K562 (cell line): Measurements from ENCODE around the gene ABHD17C. TPM values are rescaled to one million over a fixed set of nuclear protein-coding genes. Genes with fewer than 3 reads are reported as not detected.

ENCODE experiments used
- ATAC-seq: fragments of 200-7000 bp; cut with Tn5 transposase; 3 replicates; pipeline ENCODE4 v1.9.1; 2020; ENCODE audit warnings: moderate library complexity
- BruUV-seq: library from RNA; stranded (reverse); fragments of 400-500 nt; replicated peaks from 2 replicates; lab custom pipeline; 2021; lab: Mats Ljungman, UMichigan
- CTCF ChIA-PET: fragments of 300-600 bp; formaldehyde crosslinking; extraction: SDS; loops from one replicate; lab custom pipeline; 2021; ENCODE audit warnings: low intra/inter-chr PET ratio; lab: Yijun Ruan, JAX
- POLR2A ChIA-PET: fragments of 300-600, 350-650 bp; sonication (Branson Sonifier 250); formaldehyde crosslinking; extraction: SDS; loops from one replicate; lab custom pipeline; 2021; ENCODE audit warnings: antibody characterized with exemption, inconsistent platforms; lab: Yijun Ruan, JAX
- DNase-seq, 4 experiments: peaks; one replicate each; pipeline versions ENCODE4 v3.0.0 to v3.0.0-alpha.2; 2011 to 2018; ENCODE audit warnings: low spot score in 3 of 4, mixed read lengths in 3 of 4; ENCODE audit errors: extremely low read depth in 1 of 4
- FAIRE-seq: peaks from 2 replicates; lab custom pipeline; 2011; peaks lifted over from hg19 to GRCh38; lab: Jason Lieb, UNC
- H2AFZ ChIP-seq: 2 replicates; pipeline ENCODE4 v1.6.0; 2011; ENCODE audit warnings: low read depth, low read length, control low read depth, inconsistent platforms
- H3K27ac ChIP-seq: fragments of 200-600 bp; 3 replicates; pipeline ENCODE4 v1.8.0; 2011; ENCODE audit warnings: low read depth, mild to moderate bottlenecking, control low read depth, inconsistent platforms, low read length, moderate library complexity, mixed read lengths; ENCODE audit errors: extremely low read depth
- H3K27me3 ChIP-seq, 2 experiments: fragments of 300-600 bp in 1 of 2; 2 replicates in 1 of 2; 3 replicates in 1 of 2; pipeline versions ENCODE4 v1.6.0 to v1.8.0; 2011; ENCODE audit warnings: inconsistent platforms in 2 of 2, low read length in 2 of 2, mild to moderate bottlenecking in 1 of 2, mixed read lengths in 1 of 2, moderate library complexity in 1 of 2; ENCODE audit not compliant: control insufficient read depth in 2 of 2, insufficient read depth in 2 of 2
- H3K36me3 ChIP-seq: fragments of 300-600 bp; 3 replicates; pipeline ENCODE4 v1.8.0; 2011; ENCODE audit warnings: mild to moderate bottlenecking, low read length, inconsistent platforms; ENCODE audit not compliant: control insufficient read depth, insufficient read depth
- H3K4me1 ChIP-seq, 2 experiments: fragments of 200-600 bp in 1 of 2; replicated peaks in 1 of 2; 2 replicates in 1 of 2; 3 replicates in 1 of 2; pipeline versions ENCODE4 v1.5.1 to v1.8.0; 2011; ENCODE audit warnings: inconsistent platforms in 2 of 2, low read length in 2 of 2, mild to moderate bottlenecking in 1 of 2, mixed read lengths in 1 of 2, moderate library complexity in 1 of 2; ENCODE audit not compliant: control insufficient read depth in 2 of 2, insufficient read depth in 2 of 2
- H3K4me2 ChIP-seq: 2 replicates; pipeline ENCODE4 v1.6.1; 2011; ENCODE audit warnings: low read length, control low read depth, inconsistent platforms, mixed read lengths; ENCODE audit not compliant: insufficient read depth
- H3K4me3 ChIP-seq: fragments of 200-600 bp; sonication (generic), shearing (Covaris generic); 2 replicates; pipeline ENCODE4 v1.5.1; 2016; ENCODE audit warnings: control low read depth, inconsistent platforms
- H3K79me2 ChIP-seq: fragments of 200-600 bp; 3 replicates; pipeline ENCODE4 v1.8.0; 2011; ENCODE audit warnings: low read length, inconsistent platforms; ENCODE audit not compliant: control insufficient read depth, insufficient read depth
- H3K9ac ChIP-seq, 2 experiments: 2 replicates each; pipeline versions ENCODE4 v1.6.0 to v1.6.1; 2011; ENCODE audit warnings: low read depth in 2 of 2, low read length in 2 of 2, control low read depth in 1 of 2, inconsistent platforms in 1 of 2, mild to moderate bottlenecking in 1 of 2, mixed read lengths in 1 of 2; ENCODE audit not compliant: insufficient read depth in 1 of 2
- H3K9me1 ChIP-seq: one replicate; pipeline ENCODE4 v1.6.0; 2011; ENCODE audit warnings: inconsistent platforms, mild to moderate bottlenecking, low read length, moderate library complexity; ENCODE audit not compliant: control insufficient read depth, insufficient read depth
- H3K9me3 ChIP-seq: replicated peaks from 2 replicates; pipeline ENCODE4 v1.5.1; 2011; ENCODE audit warnings: low read depth, low read length, inconsistent platforms; ENCODE audit not compliant: control insufficient read depth, insufficient read depth
- H4K20me1 ChIP-seq: replicated peaks from 2 replicates; pipeline ENCODE4 v1.6.1; 2011; ENCODE audit warnings: low read length, inconsistent platforms, mixed read lengths; ENCODE audit not compliant: control insufficient read depth, insufficient read depth
- BRD4 ChIP-seq: fragments of 200-600 bp; sonication (generic); IDR thresholded peaks from 2 replicates; pipeline ENCODE4 v1.6.1; 2017; ENCODE audit warnings: inconsistent platforms
- CCNT2 ChIP-seq: IDR thresholded peaks from 2 replicates; pipeline ENCODE4 v1.6.1; 2011; ENCODE audit warnings: borderline replicate concordance, low read depth, mild to moderate bottlenecking, moderate library complexity, mixed read lengths, low read length; ENCODE audit not compliant: insufficient read length; ENCODE audit errors: extremely low read depth
- CSDE1 ChIP-seq, 2 experiments: fragments of 450-650 bp; IDR thresholded peaks; 2 replicates each; pipeline ENCODE4 v1.6.1; 2016; ENCODE audit warnings: mild to moderate bottlenecking in 1 of 2
- EHMT2 ChIP-seq: fragments of 450-650 bp; IDR thresholded peaks from 2 replicates; pipeline ENCODE4 v1.6.1; 2018; ENCODE audit warnings: antibody characterized with exemption
- GABPA ChIP-seq: fragments of 200-800 bp; sonication (Bioruptor generic); conservative IDR thresholded peaks from 2 replicates; pipeline ENCODE4 v1.6.1; 2016; ENCODE audit warnings: low read depth, missing genetic modification characterization, missing compliant biosample characterization
- LEF1 ChIP-seq: fragments of 450-650 bp; IDR thresholded peaks from 2 replicates; pipeline ENCODE4 v1.6.1; 2016; ENCODE audit warnings: mild to moderate bottlenecking
- NR0B1 ChIP-seq: fragments of 450-650 bp; IDR thresholded peaks from one replicate; pipeline ENCODE4 v1.6.1; 2018; ENCODE audit warnings: mild to moderate bottlenecking, moderate library complexity; ENCODE audit not compliant: partially characterized antibody
- RBM25 ChIP-seq: fragments of 200-400 bp; formaldehyde crosslinking; IDR thresholded peaks from 2 replicates; pipeline ENCODE4 v1.6.1; 2018; ENCODE audit warnings: low read length, low read depth, moderate library complexity; ENCODE audit not compliant: severe bottlenecking
- SREBF2 ChIP-seq: sonication (generic); formaldehyde crosslinking; IDR thresholded peaks from 2 replicates; pipeline ENCODE4 v1.4.0; 2020; ENCODE audit warnings: mild to moderate bottlenecking, missing genetic modification reagents
- TARDBP ChIP-seq: fragments of 450-650 bp; IDR thresholded peaks from 2 replicates; pipeline ENCODE4 v1.6.1; 2016
- ZKSCAN8 ChIP-seq: fragments of 200-800 bp; sonication (Bioruptor generic); IDR thresholded peaks from 2 replicates; pipeline ENCODE4 v1.6.1; 2016; ENCODE audit warnings: missing genetic modification characterization, missing compliant biosample characterization
- ZNF263 ChIP-seq: sonication (generic); formaldehyde crosslinking; IDR thresholded peaks from 2 replicates; pipeline ENCODE4 v1.8.0; 2022; ENCODE audit warnings: mild to moderate bottlenecking, missing genetic modification reagents, borderline replicate concordance
- WGBS: fragments of 100-300 bp; shearing (Covaris generic); methylation state at CpG from one replicate; pipeline ENCODE4 v1.1.6; 2016; ENCODE audit warnings: low coverage, mixed read lengths; ENCODE audit not compliant: insufficient coverage; ENCODE audit errors: missing lambda C conversion rate; 5-methylcytosine and 5-hydroxymethylcytosine counted together
- in situ Hi-C: fragments of 300-500 bp; cut with MboI; formaldehyde crosslinking; loops from 4 replicates; pipeline ENCODE4 v1.15.0; 2018; ENCODE audit warnings: inconsistent platforms, mixed read lengths
- intact Hi-C: fragments of 100-400 bp; cut with micrococcal nuclease; formaldehyde crosslinking; loops from 2 replicates; pipeline ENCODE4 v1.14.2; 2022
- polyA plus RNA-seq, 8 experiments: library from polyadenylated mRNA; depleted of rRNA in 4 of 8; stranded (reverse) in 5 of 8; unstranded in 3 of 8; fragments of >200 nt; fragmentation: Nextera tagmentation in 2 of 8; fragmentation: Illumina TruSeq in 1 of 8; extraction: Ambion mirVana in 2 of 8; extraction: Trizol in 1 of 8; gene quantifications; 2 replicates each; pipeline versions ENCODE4 v1.2.1 to v1.2.3, GENCODE V29; 2011 to 2014; ENCODE audit warnings: inconsistent platforms in 1 of 8, missing spikeins in 1 of 8
- total RNA-seq, 7 experiments: library from RNA; depleted of rRNA in 6 of 7; stranded (reverse); fragments of >200 nt in 6 of 7; fragmentation: Illumina TruSeq in 2 of 7; extraction: Trizol in 2 of 7; gene quantifications; 2 replicates each; pipeline versions ENCODE4 v1.2.1 to v1.2.3, GENCODE V29; 2011 to 2021; ENCODE audit warnings: low replicate concordance in 1 of 7

ABHD17C gene
- total and polyA plus RNA-seq, 9 of the 15 experiments (the other 6 are each of a cell fraction or from before 2014, with no cell fraction given), result 0.04 to 0.42 (median 0.19) TPM; not detected in 1

DNA sequence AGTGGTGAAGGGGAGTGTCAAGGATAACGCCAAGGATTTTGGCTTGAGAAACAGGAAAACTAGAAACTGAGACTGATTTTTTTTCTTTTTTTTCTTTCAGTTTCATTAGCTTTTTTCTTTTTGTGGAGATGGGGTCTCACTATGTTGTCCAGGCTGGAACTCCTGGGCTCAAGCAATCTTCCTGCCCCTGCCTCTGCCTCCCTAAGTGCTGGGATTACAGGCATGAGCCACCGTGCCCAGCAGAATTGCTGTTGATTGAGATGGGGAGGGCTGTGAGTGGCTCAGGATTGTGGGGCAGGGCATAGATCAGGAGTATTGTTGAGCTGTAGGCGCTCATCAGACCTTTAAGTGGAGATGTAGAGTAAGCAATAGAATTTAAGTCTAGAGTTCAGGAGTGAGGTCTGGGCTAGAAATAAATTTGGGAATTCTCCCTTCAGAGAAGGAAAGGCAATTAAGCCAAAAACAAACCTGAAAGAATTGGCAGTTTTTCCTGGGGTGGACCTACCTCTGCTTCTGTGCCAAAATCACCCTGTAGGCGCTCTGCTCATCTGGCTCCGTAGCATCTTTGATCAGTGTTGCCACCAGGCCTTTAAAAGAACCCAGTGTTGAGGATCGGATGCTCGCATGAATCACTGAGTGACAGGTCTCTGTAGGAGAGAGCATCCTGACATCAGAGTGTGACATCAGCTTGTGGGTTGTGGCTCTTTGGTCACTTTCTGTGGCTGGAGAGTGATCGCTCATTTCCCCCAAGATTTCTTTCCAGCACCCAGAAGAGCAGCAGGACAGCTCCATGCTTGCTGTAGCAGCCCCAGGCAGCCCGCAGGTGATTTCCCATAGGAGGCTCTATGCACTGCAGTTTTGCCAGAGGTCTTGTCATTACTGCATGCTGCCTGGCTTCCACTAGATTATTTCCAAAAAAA is 15.8 kb downstream of the ABHD17C start:
- Histone ChIP-seq H2AFZ (no peak overlapping the region), H3K27ac (no peak overlapping the region), H3K79me2 (no peaks in the 10 kb centered on the region), H3K4me2 (no peak overlapping the region), H3K36me3 (no peaks in the 10 kb centered on the region), H3K9me3 (no peaks in the 10 kb centered on the region), H3K9me1 (no peaks in the 10 kb centered on the region), H3K9ac (no peak overlapping the region), H3K4me1 (no peaks in the 10 kb centered on the region), H4K20me1 (no peaks in the 10 kb centered on the region), H3K4me3 (no peak overlapping the region), H3K27me3 (peaks cover 7 to 9% of the 10 kb centered on the region in 2 experiments; a peak in 3 of 5 replicates)
- WGBS, result 1% methylated on average over 9 of the region's 9 CpGs
- POLR2A ChIA-PET, result interaction anchor here (0.6 kb wide), 1 partner anchor 163 kb away, joined by 3 read pairs; no protein-coding TSS in a partner anchor
- intact Hi-C loops (no loop called here), in situ Hi-C loops (no loop called here)
- FAIRE-seq (no peak), ATAC-seq (no peak), DNase-seq (no peak)
- BruUV-seq, result no TSS peak
- TF ChIP-seq TARDBP (no peak), ZNF263 (no peak), LEF1 (no peak), RBM25 (no peak), EHMT2 (no peak), CSDE1 (IDR thresholded peaks at IDR 0.05) (no peak), ZKSCAN8 (CRISPR knock-in tag) (no peak), SREBF2 (no peak), BRD4 (no peak), CCNT2 (no peak), NR0B1 (no peak), GABPA (no peak)
- CTCF ChIA-PET, result no interaction called here
